Measurements from ENCODE around the gene BIN1. TPM values are rescaled to one million over a fixed set of nuclear protein-coding genes. Genes with fewer than 3 reads are reported as not detected.

BIN1 gene
- total RNA-seq, 2 experiments from 2014 or later: 1.5 to 14.1 TPM

- Histone ChIP-seq H3K79me2 (ENCODE audit: insufficient read depth, low read depth, low read length) (no peaks in the 10 kb centered on the region), H3K36me3 (ENCODE audit: insufficient read depth, low read length) (no peaks in the 10 kb centered on the region), H3K4me2 (ENCODE audit: low read length) (no peak overlapping the region), H3K9me3 (ENCODE audit: low read length) (no peaks in the 10 kb centered on the region), H2AFZ (ENCODE audit: low read length) (no peak overlapping the region), H3K27ac (ENCODE audit: low read depth, low read length, poor library complexity, severe bottlenecking) (no peak overlapping the region), H3K4me3 (ENCODE audit: low read depth, low read length, poor library complexity, severe bottlenecking) (no peak overlapping the region), H4K20me1 (ENCODE audit: insufficient read depth, low read length) (no peaks in the 10 kb centered on the region), H3K9me2 (ENCODE audit: insufficient read depth, low read length) (no peaks in the 10 kb centered on the region), H3K4me1 (ENCODE audit: insufficient read depth, low read length, poor library complexity, severe bottlenecking) (no peaks in the 10 kb centered on the region)
- CTCF ChIA-PET (ENCODE audit: unreplicated experiment): no interaction called here
- no peak for DNase-seq (ENCODE audit: low spot score)
- BruUV-seq (replicated peaks): no TSS peak
- no peak for TF ChIP-seq CTCF (conservative IDR thresholded peaks at IDR 0.05; ENCODE audit: low read length)
- TF ChIP-seq EZH2phosphoT487 (IDR thresholded peaks at IDR 0.05; ENCODE audit: borderline replicate concordance, low read depth, low read length): no peak
- POLR2A ChIA-PET: no interaction called here
- intact Hi-C loops (cut with micrococcal nuclease; ENCODE audit: unreplicated experiment): no loop called here
Observed at GRCh38 chr2:127115471-127116199, 8.7 kb upstream of the BIN1 start.

GRCh38 chr2:127110985-127111384, 4.0 kb upstream of the BIN1 start:
- Histone ChIP-seq H4K20me1 (ENCODE audit: insufficient read depth, low read length) (no peaks in the 10 kb centered on the region), H3K4me1 (ENCODE audit: insufficient read depth, low read length, poor library complexity, severe bottlenecking) (no peaks in the 10 kb centered on the region), H3K4me3 (ENCODE audit: low read depth, low read length, poor library complexity, severe bottlenecking) (no peak overlapping the region), H3K9me2 (ENCODE audit: insufficient read depth, low read length) (no peaks in the 10 kb centered on the region), H3K9me3 (ENCODE audit: low read length) (no peaks in the 10 kb centered on the region), H3K4me2 (ENCODE audit: low read length) (no peak overlapping the region), H3K79me2 (ENCODE audit: insufficient read depth, low read depth, low read length) (no peaks in the 10 kb centered on the region), H3K36me3 (ENCODE audit: insufficient read depth, low read length) (no peaks in the 10 kb centered on the region), H2AFZ (ENCODE audit: low read length) (no peak overlapping the region), H3K27ac (ENCODE audit: low read depth, low read length, poor library complexity, severe bottlenecking) (no peak overlapping the region)
- no peak for TF ChIP-seq EZH2phosphoT487 (IDR thresholded peaks at IDR 0.05; ENCODE audit: borderline replicate concordance, low read depth, low read length)
- no peak for TF ChIP-seq CTCF (conservative IDR thresholded peaks at IDR 0.05; ENCODE audit: low read length)
- BruUV-seq (replicated peaks): no TSS peak
- ChIA-PET POLR2A (no interaction called here), CTCF (ENCODE audit: unreplicated experiment) (no interaction called here)
- intact Hi-C loops (cut with micrococcal nuclease; ENCODE audit: unreplicated experiment): no loop called here
- no peak for DNase-seq (ENCODE audit: low spot score)

GRCh38 chr2:127108090-127108523, 1.2 kb upstream of the BIN1 start:
- Histone ChIP-seq H2AFZ (ENCODE audit: low read length) (no peak overlapping the region), H3K27ac (ENCODE audit: low read depth, low read length, poor library complexity, severe bottlenecking) (no peak overlapping the region), H3K79me2 (ENCODE audit: insufficient read depth, low read depth, low read length) (no peaks in the 10 kb centered on the region), H4K20me1 (ENCODE audit: insufficient read depth, low read length) (no peaks in the 10 kb centered on the region), H3K36me3 (ENCODE audit: insufficient read depth, low read length) (no peaks in the 10 kb centered on the region), H3K4me3 (ENCODE audit: low read depth, low read length, poor library complexity, severe bottlenecking) (no peak overlapping the region), H3K9me3 (ENCODE audit: low read length) (no peaks in the 10 kb centered on the region), H3K4me1 (ENCODE audit: insufficient read depth, low read length, poor library complexity, severe bottlenecking) (no peaks in the 10 kb centered on the region), H3K4me2 (ENCODE audit: low read length) (no peak overlapping the region), H3K9me2 (ENCODE audit: insufficient read depth, low read length) (no peaks in the 10 kb centered on the region)
- intact Hi-C loops (cut with micrococcal nuclease; ENCODE audit: unreplicated experiment): no loop called here
- POLR2A ChIA-PET: interaction anchor here (0.5 to 0.7 kb wide), 2 partner anchors 42 to 187 kb away, joined by 3 read pairs; no protein-coding TSS in a partner anchor
- BruUV-seq (replicated peaks): no TSS peak
- no peak for DNase-seq (ENCODE audit: low spot score)
- CTCF ChIA-PET (ENCODE audit: unreplicated experiment): no interaction called here
- TF ChIP-seq EZH2phosphoT487 (IDR thresholded peaks at IDR 0.05; ENCODE audit: borderline replicate concordance, low read depth, low read length): no peak
- TF ChIP-seq CTCF (conservative IDR thresholded peaks at IDR 0.05; ENCODE audit: low read length): no peak
